Measurements from ENCODE around the gene ITGB5. TPM values are rescaled to one million over a fixed set of nuclear protein-coding genes. Genes with fewer than 3 reads are reported as not detected.
"Not testable (repeated sequence)": the region's sequence is repeated elsewhere in the genome, so short reads cannot be mapped to it uniquely, and the experiment has no call there.

ITGB5 gene
- total RNA-seq, 1 donor from 2014 or later: 138 TPM

- intact Hi-C loops (cut with DNase I): no loop called here
- no peak for ATAC-seq
- peak; percentile 50 for DNase-seq (ENCODE audit: low spot score)
Observed at GRCh38 chr3:124766113-124767095, 120.8 kb downstream of the ITGB5 start.

DNA sequence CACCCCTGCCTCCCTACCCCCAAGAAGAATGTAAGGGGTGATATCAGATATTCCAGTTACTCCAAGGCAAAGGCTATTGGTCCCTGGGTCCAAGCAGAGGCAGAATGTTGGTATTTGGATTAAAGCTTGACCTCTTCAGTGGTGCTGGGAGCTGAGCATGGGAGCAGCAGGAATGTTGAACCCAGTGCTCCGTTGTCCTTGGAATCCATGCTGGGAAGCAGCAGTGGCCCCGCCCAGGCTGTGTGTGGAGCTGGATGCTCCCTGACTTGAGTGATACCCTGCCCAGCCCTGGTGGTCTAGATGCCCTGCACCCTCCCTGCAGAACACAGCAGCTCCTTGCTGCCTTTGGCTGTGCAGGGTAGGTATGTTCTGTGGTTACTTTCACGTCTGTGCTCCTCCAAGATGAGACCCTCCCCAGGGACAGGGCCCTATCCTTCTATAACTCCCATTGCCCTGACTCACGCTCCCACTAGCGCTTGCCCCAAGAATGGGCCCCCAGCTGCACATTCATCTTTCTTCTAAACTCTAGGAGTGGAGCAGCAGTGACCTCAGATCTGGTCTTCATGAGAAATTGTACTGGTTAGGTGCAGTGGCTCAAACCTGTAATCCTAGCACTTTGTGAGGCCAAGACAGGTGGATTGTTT lies 121.8 kb downstream of the ITGB5 start:
- ATAC-seq: no peak
- intact Hi-C loops (cut with DNase I): no loop called here
- peak; percentile 54 for DNase-seq (ENCODE audit: low spot score)

DNA sequence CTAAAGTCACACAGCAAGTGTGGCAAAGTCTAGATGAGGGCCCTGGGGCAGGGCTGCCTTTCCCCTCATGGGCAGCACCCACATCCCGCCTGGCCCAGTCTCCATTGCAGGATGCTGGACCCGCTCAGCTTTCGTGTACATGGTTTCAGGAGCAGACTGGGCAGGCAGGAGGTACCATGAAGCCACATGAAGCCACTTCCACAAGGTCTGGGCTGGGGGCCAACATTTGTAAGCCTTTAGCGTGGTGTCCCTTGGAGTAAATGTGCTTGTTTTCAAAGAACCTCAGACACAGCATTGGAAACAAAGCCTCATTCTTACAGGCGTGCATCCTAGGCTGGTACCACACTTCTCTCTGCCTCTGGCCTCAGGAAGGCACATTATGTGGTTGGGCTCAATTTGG lies 122.4 kb downstream of the ITGB5 start:
- intact Hi-C loops (cut with DNase I): no loop called here
- ATAC-seq: no peak

GRCh38 chr3:124763644-124764358 lies 123.4 kb downstream of the ITGB5 start:
- ATAC-seq (no peak), DNase-seq (ENCODE audit: low spot score) (peak; percentile 52)
- intact Hi-C loops (cut with DNase I): no loop called here

More for the DNA sequence above, 122.4 kb downstream of the ITGB5 start:
- DNase-seq (ENCODE audit: low spot score): peak; percentile 52

DNA sequence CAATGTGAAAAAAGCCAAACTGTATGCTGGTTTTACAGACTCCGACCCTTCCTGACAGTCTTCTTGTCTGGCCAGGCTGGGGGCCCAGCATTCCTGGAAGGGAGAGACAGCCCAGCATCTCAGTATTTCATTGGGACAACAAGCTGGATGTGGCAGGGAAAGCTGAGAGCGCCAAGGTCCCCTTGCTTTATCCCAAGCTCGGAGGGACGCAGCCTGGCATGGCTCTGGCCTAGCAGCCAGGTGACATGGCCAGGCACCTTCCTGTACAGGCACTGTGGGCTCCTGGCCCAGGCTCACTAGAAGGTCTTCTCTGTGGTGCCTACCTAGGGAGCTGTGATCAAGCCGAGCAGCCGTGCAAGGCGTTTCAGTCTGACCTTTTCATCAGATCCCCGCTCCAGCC lies 124.0 kb downstream of the ITGB5 start:
- intact Hi-C loops (cut with DNase I): no loop called here
- DNase-seq (ENCODE audit: low spot score) (peak; percentile 52), ATAC-seq (no peak)

- no peak for ATAC-seq
- intact Hi-C loops (cut with DNase I): no loop called here
- peak; percentile 48 for DNase-seq (ENCODE audit: low spot score)
Observed at GRCh38 chr3:124762661-124763011, 124.5 kb downstream of the ITGB5 start.

DNA sequence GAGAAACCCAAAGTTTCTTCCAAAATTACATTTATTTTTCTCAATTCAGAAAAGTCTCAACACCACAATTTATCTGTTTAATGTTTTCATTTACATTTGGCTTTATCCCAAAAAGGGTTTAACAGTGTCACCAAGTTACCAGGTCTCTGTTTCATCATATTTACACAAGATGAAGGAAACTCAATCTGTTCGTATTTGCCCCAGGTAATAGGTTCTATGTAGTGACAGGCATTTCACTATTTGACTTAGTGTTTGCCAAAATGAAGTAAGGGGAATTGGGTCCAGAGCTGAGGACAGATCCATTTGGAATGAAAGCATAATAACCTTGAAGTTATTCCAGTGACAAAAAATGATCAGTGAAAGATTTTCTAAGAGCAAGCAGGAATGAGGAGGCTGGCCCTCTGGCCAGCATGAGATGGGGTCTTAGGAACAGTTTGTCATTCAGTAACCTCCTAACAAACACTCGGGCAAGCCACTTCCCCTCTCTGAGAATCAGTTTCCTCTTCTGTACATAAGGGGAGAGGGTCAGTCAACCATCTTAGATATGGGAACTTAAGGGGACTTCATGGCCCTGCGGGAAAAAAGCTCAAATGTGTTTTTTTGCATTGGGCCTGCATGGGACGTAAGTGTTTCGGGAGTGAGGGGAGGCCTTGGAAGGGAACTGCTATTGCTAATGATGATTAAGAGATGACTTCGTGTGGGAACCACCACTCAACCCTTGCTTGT lies 125.1 kb downstream of the ITGB5 start:
- DNase-seq (ENCODE audit: low spot score) (peak; percentile 19), ATAC-seq (no peak)
- intact Hi-C loops (cut with DNase I): loop anchor here (2.0 kb wide), 1 partner anchor 139 kb away; no protein-coding TSS in a partner anchor

GRCh38 chr3:124761250-124761796 lies 125.8 kb downstream of the ITGB5 start:
- intact Hi-C loops (cut with DNase I): loop anchor here (2.0 kb wide), 1 partner anchor 139 kb away; no protein-coding TSS in a partner anchor
- DNase-seq (ENCODE audit: low spot score) (peak; percentile 95), ATAC-seq (peak; percentile 93)

- intact Hi-C loops (cut with DNase I): loop anchor here (2.0 kb wide), 1 partner anchor 140 kb away; no protein-coding TSS in a partner anchor
- ATAC-seq (peak; percentile 65), DNase-seq (ENCODE audit: low spot score) (no peak)
Observed at GRCh38 chr3:124760601-124761000, 126.6 kb downstream of the ITGB5 start.

DNA sequence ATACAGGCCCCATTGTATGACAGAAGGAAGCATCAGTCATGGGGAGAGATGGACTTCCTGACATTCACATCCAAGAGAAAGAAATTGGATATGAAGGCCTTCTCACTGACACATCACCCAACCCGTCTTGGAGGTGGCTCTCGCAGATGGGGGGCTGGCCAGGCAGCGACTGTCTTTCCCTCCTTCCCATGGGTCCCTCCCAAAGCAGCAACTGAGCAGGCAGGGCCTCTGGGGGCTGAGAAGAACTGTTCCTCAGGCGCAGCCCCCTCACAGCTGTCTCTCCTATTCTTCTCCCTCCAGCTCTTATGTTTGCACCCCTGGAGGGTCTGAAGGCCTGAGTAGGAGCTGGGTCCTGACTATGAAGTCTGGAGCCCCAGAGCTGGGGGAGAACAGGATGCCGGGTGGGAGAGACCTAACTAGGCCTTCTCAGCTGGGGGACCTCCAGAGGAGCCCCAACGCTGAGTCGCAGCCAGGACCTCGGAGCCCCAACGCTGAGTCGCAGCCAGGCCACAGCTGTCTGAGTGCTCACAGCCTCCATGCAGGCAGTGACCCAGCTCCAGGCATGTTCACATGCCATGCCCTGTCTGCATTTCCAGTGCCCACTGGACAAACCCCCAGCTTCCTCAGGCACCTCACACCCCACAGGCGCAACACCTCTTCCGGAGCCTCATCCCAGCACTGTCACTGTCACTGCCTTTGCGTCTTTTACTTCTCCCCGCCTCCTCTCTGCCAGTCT lies 127.3 kb downstream of the ITGB5 start:
- no peak for ATAC-seq
- intact Hi-C loops (cut with DNase I): loop anchor here (2.0 kb wide), 1 partner anchor 141 kb away; no protein-coding TSS in a partner anchor
- no peak for DNase-seq (ENCODE audit: low spot score)

- DNase-seq (ENCODE audit: low spot score) (no peak), ATAC-seq (no peak)
- intact Hi-C loops (cut with DNase I): no loop called here
Observed at GRCh38 chr3:124758851-124759635, 128.1 kb downstream of the ITGB5 start.

- ATAC-seq; DNase-seq (ENCODE audit: low spot score); intact Hi-C loops (cut with DNase I): not testable (repeated sequence)
Observed at GRCh38 chr3:124757926-124758325, 129.2 kb downstream of the ITGB5 start.

DNA sequence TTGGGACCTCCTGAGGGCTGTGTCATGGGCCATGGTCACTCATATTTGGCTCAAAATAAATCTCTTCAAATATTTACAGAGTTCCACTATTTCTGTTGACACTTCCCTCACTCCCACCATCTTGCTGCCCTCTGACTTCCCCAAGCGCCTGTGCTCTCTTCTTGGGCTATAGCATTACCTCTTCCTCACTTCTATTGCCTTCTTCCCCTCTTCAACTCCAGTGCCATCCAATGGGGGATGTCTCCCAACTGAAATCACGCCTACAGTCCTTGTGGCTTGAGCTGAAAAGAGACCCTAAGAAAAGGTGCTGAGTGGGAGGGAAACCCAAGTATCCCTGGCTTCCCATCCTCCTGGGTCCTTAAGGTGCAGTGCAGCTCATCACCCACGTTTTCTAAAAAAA lies 135.1 kb downstream of the ITGB5 start:
- DNase-seq (ENCODE audit: low spot score) (no peak), ATAC-seq (no peak)
- intact Hi-C loops (cut with DNase I): no loop called here

GRCh38 chr3:124751501-124751900 lies 135.7 kb downstream of the ITGB5 start:
- no peak for DNase-seq (ENCODE audit: low spot score)
- no peak for ATAC-seq
- intact Hi-C loops (cut with DNase I): no loop called here

GRCh38 chr3:124749877-124750276 lies 137.3 kb downstream of the ITGB5 start:
- intact Hi-C loops (cut with DNase I); ATAC-seq; DNase-seq (ENCODE audit: low spot score): not testable (repeated sequence)

- DNase-seq (ENCODE audit: low spot score) (no peak), ATAC-seq (no peak)
- intact Hi-C loops (cut with DNase I): no loop called here
Observed at GRCh38 chr3:124748560-124749198, 138.5 kb downstream of the ITGB5 start.

Measured in sciatic nerve (tissue), 2 donors.